ENCODE data around the gene BICC1. TPM values are rescaled to one million over a fixed set of nuclear protein-coding genes. Genes with fewer than 3 reads are reported as not detected.

BICC1 gene
- total and polyA plus RNA-seq, 2 of the 8 experiments (the other 6 are each of a cell fraction or from before 2014, with no cell fraction given), result 0.20 to 0.73 TPM

DNA sequence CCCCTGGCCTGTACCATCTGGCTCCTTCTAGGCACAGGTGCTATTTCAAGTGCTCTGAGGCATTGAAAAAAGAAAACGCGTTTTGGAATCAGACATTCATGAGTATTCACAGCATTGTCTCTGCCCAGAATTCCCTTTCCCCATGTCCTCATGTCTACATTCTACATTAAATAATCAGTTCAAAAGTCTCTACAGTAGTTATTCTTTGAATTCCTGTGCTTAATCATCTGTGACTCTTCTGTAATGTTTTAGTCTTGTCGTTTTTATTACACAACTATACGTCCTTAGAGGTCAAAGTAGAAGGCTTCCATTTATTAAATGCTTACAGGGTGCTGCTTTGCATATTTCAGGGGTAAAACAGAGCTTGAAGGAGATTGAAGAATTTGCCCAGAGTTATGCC lies 95.7 kb downstream of the BICC1 start:
- Histone ChIP-seq H3K9me3 (ENCODE audit: insufficient read depth in 2 of 2, low read depth in 1 of 2, low read length in 1 of 2) (no peaks in the 10 kb centered on the region), H3K79me1 (ENCODE audit: low read depth, low read length) (no peaks in the 10 kb centered on the region), H3K4ac (replicated peaks; ENCODE audit: insufficient read length, low read depth, low read length) (no peak overlapping the region), H2AFZ (ENCODE audit: low read length) (no peak overlapping the region), H3K4me1 (replicated peaks in 1 of 4; ENCODE audit: control insufficient read depth in 3 of 4, insufficient read depth in 4 of 4, low read length in 3 of 4) (no peaks in the 10 kb centered on the region), H3K9ac (replicated peaks in 1 of 4; ENCODE audit: extremely low read depth in 1 of 4, low read depth in 3 of 4, low read length in 3 of 4) (no peak overlapping the region), H2BK12ac (ENCODE audit: low read depth, low read length) (no peak overlapping the region), H4K20me1 (replicated peaks in 1 of 2; ENCODE audit: control insufficient read depth in 1 of 2, insufficient read depth in 2 of 2, low read length in 2 of 2) (no peaks in the 10 kb centered on the region), H3K79me2 (ENCODE audit: control insufficient read depth in 1 of 2, insufficient read depth in 2 of 2, low read length in 2 of 2) (no peaks in the 10 kb centered on the region), H2AK5ac (ENCODE audit: low read depth, low read length) (no peak overlapping the region), H3K18ac (ENCODE audit: extremely low read depth, low read length) (no peak overlapping the region), H3K56ac (replicated peaks; ENCODE audit: insufficient read length, low read depth, low read length) (no peak overlapping the region), H3K23me2 (ENCODE audit: low read depth, low read length) (no peaks in the 10 kb centered on the region), H3K4me2 (ENCODE audit: insufficient read depth in 1 of 2, low read depth in 2 of 2, low read length in 2 of 2) (no peak overlapping the region), H4K5ac (ENCODE audit: insufficient read length, low read depth, low read length) (no peak overlapping the region), H2BK120ac (replicated peaks; ENCODE audit: low read depth, low read length) (no peak overlapping the region), H4K91ac (replicated peaks; ENCODE audit: insufficient read length, low read length) (no peak overlapping the region), H3K27me3 (replicated peaks in 1 of 4; ENCODE audit: control insufficient read depth in 3 of 4, extremely low read depth in 1 of 4, insufficient read depth in 3 of 4, low read length in 3 of 4) (no peaks in the 10 kb centered on the region), H3K14ac (ENCODE audit: insufficient read length) (no peak overlapping the region), H2BK15ac (ENCODE audit: low read length) (no peak overlapping the region), H2BK20ac (ENCODE audit: low read length) (no peak overlapping the region), H2BK5ac (ENCODE audit: low read depth, low read length) (no peak overlapping the region), H3K23ac (ENCODE audit: insufficient read length) (no peak overlapping the region), H3K36me3 (ENCODE audit: control insufficient read depth in 2 of 4, insufficient read depth in 4 of 4, low read length in 3 of 4) (no peaks in the 10 kb centered on the region), H4K8ac (ENCODE audit: extremely low read depth, insufficient read depth, low read length) (no peak overlapping the region), H3K27ac (ENCODE audit: low read depth, low read length) (no peak overlapping the region), H3K4me3 (ENCODE audit: extremely low read depth in 1 of 4, insufficient read depth in 2 of 4, low read depth in 3 of 4, low read length in 4 of 4) (no peak overlapping the region)
- TF ChIP-seq CHD1 (IDR thresholded peaks at IDR 0.05; ENCODE audit: low read depth, low read length), result no peak
- no peak for TF ChIP-seq EGR1 (IDR thresholded peaks at IDR 0.05; ENCODE audit: borderline replicate concordance, low read depth, low read length)
- TF ChIP-seq TBP (IDR thresholded peaks at IDR 0.05; ENCODE audit: low read depth, low read length), result no peak
- no peak for TF ChIP-seq CREB1 (IDR thresholded peaks at IDR 0.05)
- TF ChIP-seq SP4 (IDR thresholded peaks at IDR 0.05; ENCODE audit: low read length), result no peak
- FAIRE-seq (no peak), DNase-seq (ENCODE audit: low read depth in 1 of 2, low spot score in 2 of 2) (no peak)
- ChIA-PET POLR2A (ENCODE audit: partially characterized antibody) (no interaction called here), CTCF (ENCODE audit: partially characterized antibody) (no interaction called here)
- 85% methylated on average over 4 of the region's 4 CpGs; no CpG with 5 or more reads in 1 of the 2 experiments for WGBS, 2 experiments (ENCODE audit: extremely low coverage in 1 of 2, insufficient coverage in 1 of 2, insufficient read length in 1 of 2, insufficient replicate concordance in 2 of 2, low coverage in 1 of 2, low lambda C conversion rate in 2 of 2, missing lambda C conversion rate in 1 of 2)
